Measurements from ENCODE around the gene YBEY. TPM values are rescaled to one million over a fixed set of nuclear protein-coding genes. Genes with fewer than 3 reads are reported as not detected.
"Not testable (repeated sequence)": the region's sequence is repeated elsewhere in the genome, so short reads cannot be mapped to it uniquely, and the experiment has no call there.

Gene YBEY
- total RNA-seq, 1 experiment from 2014 or later: 13.8 TPM

GRCh38 chr21:46239817-46240325 is 46.3 kb upstream of the YBEY start:
- POLR2A ChIA-PET (ENCODE audit: unreplicated experiment): no interaction called here
- CTCF ChIA-PET: no interaction called here

DNA sequence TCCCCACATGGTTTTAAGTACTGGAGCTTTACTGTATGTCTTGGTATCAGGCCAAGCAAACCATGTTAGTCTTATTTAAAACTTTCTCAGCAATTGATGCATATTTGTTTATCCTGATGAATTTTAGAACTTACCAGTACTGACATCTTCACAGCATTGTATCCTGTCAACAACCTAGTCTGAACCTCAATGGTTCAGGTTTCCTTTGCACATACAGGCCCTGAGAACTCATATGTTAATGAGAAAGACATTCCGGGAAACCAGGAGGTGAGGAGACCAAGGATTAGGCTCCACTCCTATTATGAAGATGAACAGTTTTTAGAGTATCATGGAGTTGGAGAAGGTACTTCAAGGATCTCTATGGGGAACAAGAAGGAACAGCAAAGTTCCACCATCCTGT is 44.6 kb upstream of the YBEY start:
- H3K36me3 ChIP-seq (ENCODE audit: low read depth); intact Hi-C loops (cut with micrococcal nuclease; ENCODE audit: unreplicated experiment); H4K20me1 ChIP-seq (ENCODE audit: insufficient read depth); DNase-seq; BruUV-seq (replicated peaks); H3F3A ChIP-seq (ENCODE audit: insufficient read depth, low read depth); H3K4me1 ChIP-seq (replicated peaks; ENCODE audit: insufficient read depth); H2AFZ ChIP-seq; H3K9me3 ChIP-seq (ENCODE audit: insufficient read depth, low read depth); H3K27ac ChIP-seq; POLR2A ChIA-PET (ENCODE audit: unreplicated experiment); H3K9me2 ChIP-seq (ENCODE audit: insufficient read depth); H3K4me3 ChIP-seq; H3K79me2 ChIP-seq (ENCODE audit: low read depth); CTCF ChIA-PET; H3K4me2 ChIP-seq; H3K27me3 ChIP-seq (ENCODE audit: insufficient read depth, low read depth): not testable (repeated sequence)

More at GRCh38 chr21:46239817-46240325, 46.3 kb upstream of the YBEY start:
- no peak for DNase-seq
- Histone ChIP-seq H3K9me3 (ENCODE audit: insufficient read depth, low read depth) (no peaks in the 10 kb centered on the region), H3K36me3 (ENCODE audit: low read depth) (no peaks in the 10 kb centered on the region; the same call in 1 of the 2 replicates), H2AFZ (no peak overlapping the region), H3K27ac (no peak overlapping the region), H3F3A (ENCODE audit: insufficient read depth, low read depth) (peaks cover 4% of the 10 kb centered on the region; the same call in 1 of the 2 replicates), H3K9me2 (ENCODE audit: insufficient read depth) (no peaks in the 10 kb centered on the region), H3K4me1 (replicated peaks; ENCODE audit: insufficient read depth) (no peaks in the 10 kb centered on the region), H3K79me2 (ENCODE audit: low read depth) (no peaks in the 10 kb centered on the region), H3K4me2 (no peak overlapping the region), H3K27me3 (ENCODE audit: insufficient read depth, low read depth) (no peaks in the 10 kb centered on the region), H4K20me1 (ENCODE audit: insufficient read depth) (no peaks in the 10 kb centered on the region), H3K4me3 (no peak overlapping the region)
- BruUV-seq (replicated peaks): no TSS peak
- no peak for TF ChIP-seq CTCF (conservative IDR thresholded peaks at IDR 0.05)
- no peak for TF ChIP-seq EZH2 (IDR thresholded peaks at IDR 0.05; ENCODE audit: low read depth)
- intact Hi-C loops (cut with micrococcal nuclease; ENCODE audit: unreplicated experiment): no loop called here

DNA sequence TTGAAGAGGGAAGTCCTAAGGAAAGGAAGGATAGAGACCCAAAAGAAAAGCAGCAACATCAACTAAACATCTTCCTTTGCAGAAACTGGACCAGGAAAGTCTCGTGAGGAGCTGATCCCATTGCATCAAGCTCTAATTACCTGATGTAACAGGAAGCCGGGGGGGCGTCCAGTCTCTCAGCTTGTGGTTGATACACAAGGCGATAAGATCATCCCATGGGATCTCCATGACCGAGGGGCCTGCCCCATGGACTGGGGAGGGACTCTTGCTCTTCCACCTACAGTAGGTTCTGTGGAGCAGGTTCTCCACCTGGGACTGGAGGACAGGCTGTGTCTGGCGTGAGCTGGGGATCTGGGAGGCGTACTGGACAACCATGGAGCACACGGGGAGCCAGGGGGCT is 42.8 kb upstream of the YBEY start:
- no peak overlapping the region for H2AFZ ChIP-seq
- BruUV-seq (replicated peaks): no TSS peak
- no peaks in the 10 kb centered on the region for H3K79me2 ChIP-seq (ENCODE audit: low read depth)
- no peaks in the 10 kb centered on the region for H3K9me2 ChIP-seq (ENCODE audit: insufficient read depth)
- H3F3A ChIP-seq (ENCODE audit: insufficient read depth, low read depth): peaks cover under 1% of the 10 kb centered on the region; the same call in 1 of the 2 replicates
- H3K4me1 ChIP-seq (replicated peaks; ENCODE audit: insufficient read depth): no peaks in the 10 kb centered on the region
- CTCF ChIA-PET: no interaction called here
- intact Hi-C loops (cut with micrococcal nuclease; ENCODE audit: unreplicated experiment): no loop called here
- DNase-seq: no peak
- H3K4me3 ChIP-seq: no peak overlapping the region
- no peak overlapping the region for H3K27ac ChIP-seq
- no peak overlapping the region for H3K4me2 ChIP-seq
- H3K36me3 ChIP-seq (ENCODE audit: low read depth): no peaks in the 10 kb centered on the region; the same call in 1 of the 2 replicates
- TF ChIP-seq CTCF (conservative IDR thresholded peaks at IDR 0.05): no peak
- no peak for TF ChIP-seq EZH2 (IDR thresholded peaks at IDR 0.05; ENCODE audit: low read depth)
- H4K20me1 ChIP-seq (ENCODE audit: insufficient read depth): no peaks in the 10 kb centered on the region
- no peaks in the 10 kb centered on the region for H3K27me3 ChIP-seq (ENCODE audit: insufficient read depth, low read depth)
- POLR2A ChIA-PET (ENCODE audit: unreplicated experiment): no interaction called here
- no peaks in the 10 kb centered on the region for H3K9me3 ChIP-seq (ENCODE audit: insufficient read depth, low read depth)

DNA sequence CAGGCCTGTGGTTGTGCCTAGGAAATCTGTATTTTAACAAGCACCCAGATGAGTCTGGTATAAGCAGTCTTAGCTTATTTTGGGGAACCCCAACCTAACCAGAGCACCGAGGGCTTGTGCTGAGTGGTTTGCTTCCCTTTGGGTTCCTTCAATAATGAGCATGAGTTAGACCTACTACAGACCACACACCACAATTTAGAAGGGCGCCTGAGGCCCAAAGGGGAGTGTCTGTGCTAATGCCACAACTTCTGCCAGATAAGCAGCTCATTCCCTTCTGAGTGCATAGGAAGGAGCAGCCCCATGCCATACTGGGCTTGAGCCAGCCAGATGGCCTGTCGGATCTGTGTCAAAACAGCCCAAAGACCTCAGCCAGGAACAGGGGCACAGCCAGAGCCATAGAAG is 42.2 kb upstream of the YBEY start:
- POLR2A ChIA-PET (ENCODE audit: unreplicated experiment): no interaction called here

More for the DNA sequence above, 42.2 kb upstream of the YBEY start:
- no peak for DNase-seq
- H3K4me3 ChIP-seq: no peak overlapping the region
- BruUV-seq (replicated peaks): no TSS peak
- no peaks in the 10 kb centered on the region for H3K9me3 ChIP-seq (ENCODE audit: insufficient read depth, low read depth)
- H3K79me2 ChIP-seq (ENCODE audit: low read depth): no peaks in the 10 kb centered on the region
- H3K9me2 ChIP-seq (ENCODE audit: insufficient read depth): no peaks in the 10 kb centered on the region
- CTCF ChIA-PET: no interaction called here
- no peak overlapping the region for H3K27ac ChIP-seq
- no peaks in the 10 kb centered on the region; the same call in 1 of the 2 replicates for H3K36me3 ChIP-seq (ENCODE audit: low read depth)
- intact Hi-C loops (cut with micrococcal nuclease; ENCODE audit: unreplicated experiment): no loop called here
- H3F3A ChIP-seq (ENCODE audit: insufficient read depth, low read depth): no peaks in the 10 kb centered on the region
- no peak overlapping the region for H3K4me2 ChIP-seq
- H4K20me1 ChIP-seq (ENCODE audit: insufficient read depth): no peaks in the 10 kb centered on the region
- H3K27me3 ChIP-seq (ENCODE audit: insufficient read depth, low read depth): no peaks in the 10 kb centered on the region
- TF ChIP-seq CTCF (conservative IDR thresholded peaks at IDR 0.05): no peak
- TF ChIP-seq EZH2 (IDR thresholded peaks at IDR 0.05; ENCODE audit: low read depth): no peak
- no peaks in the 10 kb centered on the region for H3K4me1 ChIP-seq (replicated peaks; ENCODE audit: insufficient read depth)
- no peak overlapping the region for H2AFZ ChIP-seq

Data from PC-9 (cell line).